ENCODE measurements around the gene FADS6.

The FADS6 gene, protein sequence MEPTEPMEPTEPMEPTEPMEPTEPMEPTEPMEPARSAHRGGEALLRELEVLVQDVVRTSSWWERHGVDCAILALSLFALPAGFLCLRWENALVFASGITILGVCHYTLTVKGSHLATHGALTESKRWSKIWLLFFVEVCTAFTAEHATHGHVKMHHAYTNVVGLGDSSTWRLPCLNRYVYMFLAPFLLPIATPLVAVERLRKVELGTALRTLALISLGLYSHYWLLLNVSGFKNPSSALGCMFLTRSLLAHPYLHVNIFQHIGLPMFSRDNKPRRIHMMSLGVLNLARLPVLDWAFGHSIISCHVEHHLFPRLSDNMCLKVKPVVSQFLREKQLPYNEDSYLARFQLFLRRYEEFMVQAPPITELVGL

DNA sequence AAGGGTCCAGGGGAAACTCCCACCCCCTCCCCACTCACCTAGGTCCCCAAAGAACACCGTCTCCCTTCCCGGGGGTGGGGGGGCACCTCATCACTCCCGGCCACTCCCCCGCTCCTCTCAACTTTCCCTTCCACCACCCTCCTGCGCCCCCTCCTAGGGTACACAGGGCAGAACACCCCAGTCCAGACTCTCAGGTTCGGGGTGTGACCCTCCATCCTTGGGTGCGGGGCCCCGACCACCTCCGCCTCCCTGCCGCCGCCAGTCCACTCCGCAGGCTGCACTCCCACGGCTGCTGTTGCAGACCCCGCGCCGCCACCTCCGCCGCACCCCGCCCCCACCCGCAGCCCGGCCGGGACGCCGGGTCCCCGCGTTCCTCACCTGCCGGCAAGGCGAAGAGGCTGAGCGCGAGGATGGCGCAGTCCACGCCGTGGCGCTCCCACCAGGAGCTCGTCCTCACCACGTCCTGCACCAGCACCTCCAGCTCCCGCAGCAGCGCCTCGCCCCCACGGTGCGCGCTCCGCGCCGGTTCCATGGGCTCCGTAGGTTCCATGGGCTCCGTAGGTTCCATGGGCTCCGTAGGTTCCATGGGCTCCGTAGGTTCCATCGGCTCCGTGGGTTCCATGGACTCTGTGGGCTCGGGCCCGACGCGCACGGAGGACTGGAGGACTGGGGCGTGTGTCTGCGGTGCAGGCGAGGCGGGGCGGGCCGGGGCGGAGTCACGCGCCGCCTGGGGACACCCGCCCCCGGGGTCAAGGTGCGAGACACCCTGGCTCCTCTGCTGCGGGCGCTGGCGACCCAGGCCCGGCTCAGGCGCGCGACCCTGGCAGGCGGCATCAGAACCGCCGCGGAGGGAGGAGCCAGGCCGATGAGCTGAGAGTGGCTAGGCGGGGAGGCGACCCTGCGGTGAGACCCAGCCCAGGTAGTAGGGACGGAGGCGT is at the start of gene FADS6:
TSS of gene FADS6 (minus strand) at position 660 of the 938 bp plus-strand sequence. CDS start at position 622, 38 bp downstream.
- DNase-seq (ENCODE audit: low read depth): no peak

DNA sequence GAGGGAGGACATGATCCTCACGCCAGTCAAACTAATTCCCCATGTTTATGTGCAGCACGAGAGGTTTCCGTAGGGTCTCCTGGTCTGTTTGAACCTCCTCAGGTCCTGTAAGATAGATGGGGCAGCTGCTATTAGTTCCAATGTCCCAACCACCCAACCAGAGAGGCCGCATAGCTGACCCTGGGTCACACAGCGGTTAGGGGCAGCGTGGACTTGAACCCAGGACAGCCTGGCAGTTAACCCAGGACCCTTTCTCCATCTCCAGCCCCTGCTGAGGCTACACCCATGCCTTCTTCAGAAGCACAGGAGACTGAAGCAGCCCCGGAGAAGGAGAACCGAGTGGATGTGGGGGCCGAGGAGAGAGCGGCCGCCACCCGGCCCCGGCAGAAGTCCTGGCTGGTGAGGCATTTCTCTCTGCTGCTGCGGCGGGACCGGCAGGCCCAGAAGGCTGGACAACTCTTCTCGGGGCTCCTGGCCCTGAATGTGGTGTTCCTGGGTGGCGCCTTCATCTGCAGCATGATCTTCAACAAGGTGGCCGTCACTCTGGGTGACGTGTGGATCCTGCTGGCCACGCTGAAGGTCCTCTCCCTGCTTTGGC is 47.8 kb upstream of the FADS6 start:
- no peak for DNase-seq (ENCODE audit: low read depth)

DNA sequence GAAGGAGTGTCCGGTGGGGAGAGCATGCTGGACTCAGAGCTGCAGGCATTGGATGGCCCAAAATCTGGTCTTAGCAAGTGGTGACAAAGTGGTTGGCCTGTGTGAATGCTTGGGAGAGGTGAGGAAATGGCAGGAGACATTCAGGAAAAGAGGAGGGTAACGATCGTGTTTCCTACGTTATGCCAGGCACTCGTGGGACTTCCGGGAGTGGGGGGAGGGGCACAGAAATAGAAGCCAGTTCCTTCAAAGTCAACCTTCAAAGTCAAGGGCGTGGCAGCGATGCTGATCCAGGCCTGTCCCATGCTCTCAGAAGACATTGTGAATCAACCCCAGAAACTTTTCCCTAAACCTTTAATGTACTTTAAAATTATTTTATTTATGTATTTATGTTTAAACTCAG is 46.1 kb upstream of the FADS6 start:
- DNase-seq (ENCODE audit: low read depth): no peak

DNA sequence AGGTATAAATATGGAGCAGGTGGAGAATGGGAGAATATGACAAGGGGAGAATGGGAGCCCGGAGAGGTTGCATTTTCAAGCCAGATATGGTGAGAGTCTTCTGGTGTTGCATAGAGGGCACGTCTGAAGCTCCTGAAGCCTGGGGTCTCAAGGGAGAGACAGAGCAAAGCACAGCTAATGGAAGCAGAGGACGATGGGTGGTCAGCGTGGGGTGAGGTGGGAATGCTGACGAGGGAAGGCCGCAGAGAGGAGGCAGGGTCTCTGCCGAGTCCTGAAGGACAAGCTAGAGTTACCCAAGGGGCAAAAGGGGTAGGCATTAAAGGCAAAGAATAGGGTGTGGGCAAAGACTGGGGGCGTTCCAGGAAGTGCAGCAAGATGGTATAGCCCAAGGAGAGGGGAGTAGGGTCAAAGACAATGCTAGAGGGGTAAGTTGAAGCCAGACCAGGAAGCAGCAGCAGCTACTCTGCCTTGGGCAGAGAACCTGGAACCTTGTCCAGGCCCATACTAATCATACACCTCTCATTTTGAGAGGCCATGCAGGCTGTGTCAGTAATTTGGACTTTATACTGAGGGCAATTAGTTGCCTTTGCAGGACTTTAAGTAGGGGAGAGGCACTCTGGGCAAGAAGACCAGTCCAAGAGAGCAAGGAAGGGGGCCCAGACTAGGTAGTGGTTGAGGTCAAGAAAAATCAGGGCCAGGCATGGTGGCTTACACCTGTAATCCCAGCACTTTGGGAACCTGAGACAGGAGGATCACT is 44.9 kb upstream of the FADS6 start:
- DNase-seq (ENCODE audit: low read depth): no peak

DNA sequence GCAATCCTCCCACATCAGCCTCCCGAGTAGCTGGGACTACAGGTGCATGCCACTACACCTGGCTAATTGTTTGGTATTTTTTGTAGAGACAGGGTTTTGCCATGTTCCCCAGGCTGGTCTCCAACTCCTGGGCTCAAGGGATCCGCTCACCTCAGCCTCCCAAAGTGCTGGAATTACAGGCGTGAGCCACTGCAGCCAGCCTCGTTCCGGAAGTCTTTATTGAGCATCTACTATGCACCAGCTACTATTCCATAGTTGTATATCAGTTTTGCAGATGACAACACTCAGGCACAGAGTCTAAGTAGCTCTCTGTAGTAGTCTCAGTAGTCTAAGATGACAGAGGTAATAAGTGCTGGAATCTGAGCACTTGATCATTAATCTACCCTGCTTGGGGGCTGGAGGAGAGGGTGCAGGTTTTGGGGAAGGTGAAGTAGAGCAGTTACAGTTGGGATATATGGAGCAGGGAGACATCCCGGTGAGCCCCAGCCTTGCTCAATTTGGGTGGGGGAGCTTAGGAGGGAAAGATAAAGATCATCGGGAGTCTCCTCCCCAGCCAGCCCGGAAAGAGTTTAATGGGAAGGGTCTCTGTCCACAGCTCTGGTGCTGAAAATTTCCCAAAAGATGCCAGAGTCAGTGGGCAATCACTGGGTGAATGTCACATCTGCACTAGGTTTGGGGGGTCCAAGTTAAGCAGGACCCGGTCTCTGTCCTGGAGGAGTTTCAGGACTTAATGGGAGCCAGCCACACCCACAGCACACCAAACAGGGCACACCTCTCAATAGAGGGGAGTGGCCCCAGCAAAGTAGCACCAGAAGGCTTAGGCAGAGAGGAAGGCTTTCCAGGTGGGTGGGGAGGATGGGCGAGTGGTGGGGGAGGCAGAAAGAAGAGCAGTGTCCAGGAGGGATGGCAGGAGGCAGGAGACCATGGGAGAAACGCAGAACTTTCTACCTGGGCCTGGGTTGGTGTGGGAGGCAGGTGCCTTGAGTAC is 43.9 kb upstream of the FADS6 start:
- no peak for DNase-seq (ENCODE audit: low read depth)

- no peak for DNase-seq (ENCODE audit: low read depth)
These were observed 43.0 kb upstream of the FADS6 start for GRCh38 chr17:74936470-74936799.

DNA sequence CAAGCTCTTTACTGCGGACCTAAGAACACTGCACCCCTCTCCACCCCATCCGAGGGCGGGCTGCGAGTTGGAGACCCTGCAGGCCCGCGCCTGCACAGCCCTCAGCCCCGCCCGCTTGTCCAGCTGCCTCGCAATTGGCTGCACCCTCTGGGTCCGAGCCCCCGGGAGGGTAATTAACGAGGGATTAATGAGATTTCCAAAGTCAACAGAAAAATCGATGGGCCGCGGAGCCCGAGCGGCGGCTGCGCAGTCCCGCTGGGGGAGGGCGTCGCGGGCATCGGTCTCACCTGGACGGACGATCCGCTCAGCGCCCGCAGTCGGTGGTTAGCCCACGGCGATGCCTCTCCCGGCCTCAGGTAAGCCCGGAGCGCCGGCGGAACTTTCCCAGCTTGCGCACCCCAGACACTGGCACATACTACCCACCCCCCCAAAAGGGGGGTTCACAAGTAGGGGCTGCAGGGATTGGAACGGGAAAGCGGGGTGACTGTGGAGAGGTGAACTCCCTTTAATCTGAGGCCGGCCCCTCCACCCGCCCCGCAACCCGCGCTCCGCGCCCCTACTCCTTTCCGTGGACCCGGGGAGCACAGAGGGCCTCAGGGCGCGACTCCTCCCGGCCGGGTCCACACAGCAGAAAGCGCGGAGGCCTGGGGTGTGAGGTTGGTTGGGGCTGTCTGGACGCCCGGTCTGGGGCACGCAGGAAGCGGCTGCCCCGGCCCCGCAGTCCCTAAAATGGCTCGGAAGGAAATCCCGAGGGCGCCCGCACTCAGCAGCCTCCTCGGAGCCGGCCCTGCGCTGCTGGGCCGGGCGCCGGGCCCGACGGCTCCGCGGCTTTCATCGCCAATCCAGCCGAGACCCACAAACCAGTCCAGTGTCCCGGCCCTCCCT is 42.4 kb upstream of the FADS6 start, which contains the start of gene OTOP3:
TSS of gene OTOP3 (plus strand) at position 314 of the 885 bp plus-strand sequence. CDS start at position 338, 24 bp downstream.
- no peak for DNase-seq (ENCODE audit: low read depth)

DNA sequence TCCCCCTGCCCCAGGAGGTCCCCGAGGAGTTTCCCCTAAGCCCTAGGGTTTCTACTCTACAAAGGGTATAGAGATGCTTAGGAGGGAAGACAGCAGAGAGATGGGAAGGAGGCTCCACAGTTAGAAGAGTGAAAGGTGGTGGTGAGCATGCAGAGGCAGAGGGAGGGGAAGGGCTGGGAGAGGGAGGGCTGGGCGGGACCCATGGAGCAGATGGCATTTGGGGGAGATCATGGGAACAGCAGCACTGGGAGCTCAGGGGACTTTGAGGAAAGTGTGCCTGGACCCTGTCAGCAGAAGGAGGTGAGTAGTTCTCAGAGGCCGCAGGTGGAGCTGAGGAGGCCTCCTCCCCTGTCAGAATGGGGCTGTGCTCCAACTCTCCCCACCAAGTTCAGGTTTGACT is 41.6 kb upstream of the FADS6 start:
- no peak for DNase-seq (ENCODE audit: low read depth)

- no peak for DNase-seq (ENCODE audit: low read depth)
These were observed 37.2 kb upstream of the FADS6 start for GRCh38 chr17:74930535-74931036.

DNA sequence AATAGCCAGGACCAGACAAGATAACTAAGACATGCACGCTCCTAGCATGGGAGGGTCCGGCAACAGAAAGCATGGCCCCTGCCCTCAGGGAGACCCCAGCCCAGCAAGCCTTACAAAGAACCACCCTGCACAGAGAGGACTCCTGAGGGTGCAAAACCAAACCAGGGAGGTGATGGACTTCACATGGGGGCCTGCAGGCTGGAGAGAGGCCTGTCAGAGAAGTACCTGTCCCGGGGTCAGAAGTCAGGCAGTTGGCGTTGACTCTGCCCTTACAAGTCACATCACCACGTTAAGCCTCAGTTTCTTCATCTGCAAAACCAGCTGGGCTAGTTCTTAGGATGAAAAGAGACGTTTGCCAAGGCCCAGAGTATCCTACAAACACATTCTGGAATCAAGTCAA is 35.4 kb upstream of the FADS6 start:
- no peak for DNase-seq (ENCODE audit: low read depth)

DNA sequence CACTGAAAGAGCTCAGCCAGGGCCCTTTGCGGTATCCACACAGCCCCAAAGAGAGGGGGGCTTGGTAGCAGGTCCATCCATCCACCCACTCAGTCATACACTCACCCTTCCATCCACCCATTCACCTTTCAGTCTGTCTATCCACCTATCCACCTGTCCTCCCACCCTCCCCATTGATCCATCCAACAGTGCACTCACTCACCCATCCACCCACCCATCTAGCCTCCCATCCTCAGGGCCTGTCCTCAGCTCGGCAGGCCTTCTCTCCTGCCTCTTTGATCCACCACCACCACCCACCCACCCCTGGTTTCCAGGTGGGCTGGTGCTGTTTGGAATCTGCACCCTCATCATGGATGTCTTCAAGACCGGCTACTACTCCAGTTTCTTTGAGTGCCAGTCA is 31.8 kb upstream of the FADS6 start:
- DNase-seq (ENCODE audit: low read depth): no peak

DNA sequence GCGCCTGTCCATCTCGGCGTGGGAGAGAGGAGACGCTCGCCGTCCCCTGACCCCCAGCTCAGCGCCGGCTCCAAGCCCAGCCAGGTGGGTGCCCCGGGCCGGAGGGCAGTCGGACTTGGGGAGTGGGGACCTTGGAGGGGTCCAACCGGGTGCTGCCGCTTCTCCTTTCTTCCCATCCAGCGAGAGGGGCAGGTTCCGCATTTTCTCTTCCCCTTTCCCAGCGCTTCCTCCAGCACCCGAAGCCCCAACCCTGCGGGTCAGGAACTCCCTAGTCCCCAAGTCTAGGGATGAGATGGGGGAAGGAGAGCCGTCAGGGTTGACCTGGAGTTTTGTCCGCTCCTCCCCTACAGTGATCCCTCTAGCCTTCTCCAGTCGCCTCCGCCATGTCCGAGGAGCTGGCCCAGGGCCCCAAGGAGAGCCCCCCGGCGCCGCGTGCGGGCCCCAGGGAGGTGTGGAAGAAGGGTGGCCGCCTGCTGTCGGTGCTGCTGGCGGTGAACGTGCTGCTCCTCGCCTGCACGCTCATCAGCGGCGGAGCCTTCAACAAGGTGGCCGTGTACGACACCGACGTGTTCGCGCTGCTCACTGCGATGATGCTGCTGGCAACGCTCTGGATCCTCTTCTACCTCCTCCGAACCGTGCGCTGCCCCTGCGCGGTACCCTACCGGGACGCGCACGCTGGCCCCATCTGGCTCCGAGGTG is 31.0 kb upstream of the FADS6 start, which contains the start of gene OTOP2:
TSS of gene OTOP2 (plus strand) at position 24 of the 699 bp plus-strand sequence. CDS start at position 384, 360 bp downstream.
- DNase-seq (ENCODE audit: low read depth): no peak

DNA sequence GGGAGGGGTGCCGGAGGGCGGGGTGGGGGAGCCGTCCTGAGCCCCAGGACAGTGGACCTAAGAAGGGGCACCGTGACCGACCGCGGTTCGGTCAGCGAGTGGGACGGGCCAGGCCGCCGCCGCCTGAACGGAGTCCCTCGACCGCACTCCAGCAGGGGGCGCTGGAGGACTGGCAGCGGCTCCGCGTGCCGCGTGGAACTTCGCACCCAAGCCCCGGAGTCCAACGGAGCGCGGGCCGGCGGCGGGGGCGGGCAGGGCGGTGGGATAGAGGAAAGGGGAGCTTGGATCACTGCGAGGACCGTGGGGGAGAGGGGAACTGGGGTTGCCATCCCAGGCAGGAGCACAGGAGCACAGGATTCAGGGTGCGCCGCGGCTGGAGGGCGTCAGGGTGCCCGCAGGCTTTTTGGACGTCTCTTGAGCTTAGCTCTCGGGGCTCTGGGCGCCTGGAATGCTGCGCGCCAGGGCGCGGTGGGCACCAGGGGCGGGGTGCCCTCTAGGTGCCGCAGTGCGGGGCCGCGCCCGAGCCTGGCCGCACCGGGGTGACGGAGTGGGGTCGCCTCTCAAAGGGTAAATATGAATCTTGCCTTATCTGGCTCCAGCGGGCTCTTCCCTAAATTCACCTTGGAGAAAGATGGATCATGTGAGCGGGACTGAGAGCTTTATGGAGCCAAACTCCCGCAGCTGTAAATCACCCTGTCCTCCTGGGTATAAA is 30.3 kb upstream of the FADS6 start:
- DNase-seq (ENCODE audit: low read depth): peak; percentile 43

DNA sequence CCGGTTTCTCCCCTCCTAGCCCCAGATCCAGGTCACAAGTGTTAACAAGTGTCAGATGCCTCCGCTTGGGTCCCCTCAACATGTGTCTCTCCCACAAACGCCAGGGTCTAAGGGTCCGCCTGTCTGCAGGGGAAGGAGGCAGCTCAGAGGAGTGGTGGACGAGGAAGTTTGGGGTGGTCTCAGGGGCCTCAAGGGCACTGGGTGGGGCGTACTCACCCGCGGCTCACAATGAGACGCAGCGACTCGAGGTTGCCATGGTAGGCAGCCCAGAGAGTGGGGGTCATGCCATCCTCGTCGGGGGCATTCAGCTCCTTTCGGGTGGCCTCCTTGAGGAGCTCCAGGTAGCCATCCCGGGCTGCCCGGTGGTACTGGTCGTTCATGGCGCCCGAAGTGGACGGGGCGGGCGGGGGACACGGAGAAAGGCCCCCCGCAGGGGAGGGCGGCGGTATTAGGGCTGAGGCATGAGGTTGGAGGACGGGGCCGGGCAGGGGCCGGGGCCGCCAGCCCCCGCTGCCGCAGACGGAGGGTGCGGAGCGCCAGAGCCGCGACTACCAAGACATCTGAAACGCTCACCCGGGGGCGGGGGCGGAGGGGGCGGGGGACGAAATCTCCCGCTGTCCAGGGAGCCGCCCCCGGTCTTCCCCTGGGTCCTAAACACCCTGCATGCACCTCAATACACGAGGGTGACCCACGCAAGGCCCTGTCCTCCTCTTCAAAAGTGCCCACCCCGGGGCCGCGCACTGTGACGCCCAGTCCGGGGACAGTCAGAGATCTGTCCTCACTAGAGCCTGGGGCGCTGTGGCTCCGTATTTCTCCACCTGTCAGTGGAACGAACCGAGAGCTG is 29.5 kb upstream of the FADS6 start, which contains the start of gene USH1G:
TSS of gene USH1G (minus strand) at position 562 of the 844 bp plus-strand sequence. CDS start at position 380, 182 bp downstream.
- no peak for DNase-seq (ENCODE audit: low read depth)

DNA sequence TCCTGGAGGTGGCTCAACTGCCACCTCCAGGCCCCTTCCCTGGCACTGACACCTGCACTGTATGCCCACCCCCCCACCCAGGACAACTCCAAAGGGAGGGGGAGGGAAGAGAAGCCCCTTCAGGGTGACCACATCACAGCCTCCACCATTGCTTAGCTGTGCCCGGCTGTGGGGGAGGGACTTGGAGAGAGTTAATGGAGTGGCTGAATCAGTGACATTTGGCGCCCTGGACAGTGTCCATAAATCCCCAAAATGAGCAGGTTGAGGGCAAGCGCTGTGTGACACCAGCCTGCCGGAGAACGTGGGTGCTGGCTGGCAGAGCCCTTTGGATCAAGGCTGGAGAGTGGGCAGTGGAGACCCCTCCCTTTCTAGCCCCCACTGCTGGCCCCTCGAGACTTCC is 28.7 kb upstream of the FADS6 start:
- no peak for DNase-seq (ENCODE audit: low read depth)

GRCh38 chr17:74921769-74922168 is 28.3 kb upstream of the FADS6 start:
- no peak for DNase-seq (ENCODE audit: low read depth)
